ENCODE results near the gene LHFPL3.

GRCh38 chr7:104538152-104538551 lies 209.7 kb downstream of the LHFPL3 start:
- no peak for TF ChIP-seq POLR2A (IDR thresholded peaks at IDR 0.05)
- TF ChIP-seq, protein P1, sequence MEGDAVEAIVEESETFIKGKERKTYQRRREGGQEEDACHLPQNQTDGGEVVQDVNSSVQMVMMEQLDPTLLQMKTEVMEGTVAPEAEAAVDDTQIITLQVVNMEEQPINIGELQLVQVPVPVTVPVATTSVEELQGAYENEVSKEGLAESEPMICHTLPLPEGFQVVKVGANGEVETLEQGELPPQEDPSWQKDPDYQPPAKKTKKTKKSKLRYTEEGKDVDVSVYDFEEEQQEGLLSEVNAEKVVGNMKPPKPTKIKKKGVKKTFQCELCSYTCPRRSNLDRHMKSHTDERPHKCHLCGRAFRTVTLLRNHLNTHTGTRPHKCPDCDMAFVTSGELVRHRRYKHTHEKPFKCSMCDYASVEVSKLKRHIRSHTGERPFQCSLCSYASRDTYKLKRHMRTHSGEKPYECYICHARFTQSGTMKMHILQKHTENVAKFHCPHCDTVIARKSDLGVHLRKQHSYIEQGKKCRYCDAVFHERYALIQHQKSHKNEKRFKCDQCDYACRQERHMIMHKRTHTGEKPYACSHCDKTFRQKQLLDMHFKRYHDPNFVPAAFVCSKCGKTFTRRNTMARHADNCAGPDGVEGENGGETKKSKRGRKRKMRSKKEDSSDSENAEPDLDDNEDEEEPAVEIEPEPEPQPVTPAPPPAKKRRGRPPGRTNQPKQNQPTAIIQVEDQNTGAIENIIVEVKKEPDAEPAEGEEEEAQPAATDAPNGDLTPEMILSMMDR (IDR thresholded peaks at IDR 0.05), result no peak

Measured in adrenal gland (tissue), 5 donors.